ENCODE measurements around the gene MRPL54. TPM values are rescaled to one million over a fixed set of nuclear protein-coding genes. Genes with fewer than 3 reads are reported as not detected.

Gene MRPL54
- total RNA-seq (10 to 100 TPM; 63.9 to 86.2 TPM), total RNA-seq (34.3 to 34.4 reads per million in 2 donors)

- Mint-ChIP-seq H3K4me3 (peak within 1 kb of the TSS; percentile 96), H3K36me3 (ENCODE audit: low read depth) (no peaks in the 10 kb centered on the region), H3K4me1 (peaks cover 32% of the 10 kb centered on the region), H3K27me3 (no peaks in the 10 kb centered on the region), H3K27ac (peak within 1 kb of the TSS; percentile 100)
- peak; percentile 97 to 99 (median 99) for DNase-seq
- no peaks in the 10 kb centered on the region for H3K9me3 ChIP-seq (ENCODE audit: control insufficient read depth, low read length, poor library complexity, severe bottlenecking)
- ATAC-seq = peak; percentile 85
Measured at GRCh38 chr19:3762501-3763459, at the start of gene MRPL54. Gene MRPL54 (plus strand): TSS chr19:3762682. CDS start chr19:3762701, 19 bp downstream.

- ATAC-seq (no peak), DNase-seq (no peak)
- Mint-ChIP-seq H3K36me3 (ENCODE audit: low read depth) (no peaks in the 10 kb centered on the region), H3K4me1 (peaks cover 5% of the 10 kb centered on the region), H3K4me3 (no peak overlapping the region), H3K27me3 (no peaks in the 10 kb centered on the region), H3K27ac (no peak overlapping the region)
- no peaks in the 10 kb centered on the region for H3K9me3 ChIP-seq (ENCODE audit: control insufficient read depth, low read length, poor library complexity, severe bottlenecking)
Measured at GRCh38 chr19:3716147-3716668, 46.3 kb upstream of the MRPL54 start.

- Mint-ChIP-seq H3K27me3 (no peaks in the 10 kb centered on the region), H3K4me3 (no peak overlapping the region), H3K27ac (no peak overlapping the region), H3K36me3 (ENCODE audit: low read depth) (no peaks in the 10 kb centered on the region), H3K4me1 (peaks cover 4% of the 10 kb centered on the region)
- DNase-seq (no peak), ATAC-seq (no peak)
- no peaks in the 10 kb centered on the region for H3K9me3 ChIP-seq (ENCODE audit: control insufficient read depth, low read length, poor library complexity, severe bottlenecking)
Measured at GRCh38 chr19:3719868-3720267, 42.6 kb upstream of the MRPL54 start.

- Mint-ChIP-seq H3K4me3 (no peak overlapping the region), H3K27ac (no peak overlapping the region), H3K36me3 (ENCODE audit: low read depth) (no peaks in the 10 kb centered on the region), H3K4me1 (peaks cover 4% of the 10 kb centered on the region), H3K27me3 (no peaks in the 10 kb centered on the region)
- ATAC-seq = no peak
- no peaks in the 10 kb centered on the region for H3K9me3 ChIP-seq (ENCODE audit: control insufficient read depth, low read length, poor library complexity, severe bottlenecking)
- no peak for DNase-seq
Measured at GRCh38 chr19:3720349-3720917, 42.0 kb upstream of the MRPL54 start.

GRCh38 chr19:3721131-3721886 is 41.2 kb upstream of the MRPL54 start:
- H3K27ac Mint-ChIP-seq = no peak overlapping the region
- H3K4me3 Mint-ChIP-seq = peak overlapping the region; percentile 90

GRCh38 chr19:3721887-3722442 is 40.5 kb upstream of the MRPL54 start:
- Mint-ChIP-seq H3K27ac (no peak overlapping the region), H3K27me3 (no peaks in the 10 kb centered on the region), H3K4me3 (peak overlapping the region; percentile 90), H3K36me3 (ENCODE audit: low read depth) (no peaks in the 10 kb centered on the region), H3K4me1 (peaks cover 4% of the 10 kb centered on the region)
- DNase-seq = no peak
- no peak for ATAC-seq
- H3K9me3 ChIP-seq (ENCODE audit: control insufficient read depth, low read length, poor library complexity, severe bottlenecking) = no peaks in the 10 kb centered on the region

More at GRCh38 chr19:3721131-3721886, 41.2 kb upstream of the MRPL54 start:
- Mint-ChIP-seq H3K4me1 (peaks cover 4% of the 10 kb centered on the region), H3K27me3 (no peaks in the 10 kb centered on the region), H3K36me3 (ENCODE audit: low read depth) (no peaks in the 10 kb centered on the region)
- ATAC-seq (peak; percentile 99), DNase-seq (peak; percentile 80 to 90 (median 84))
- no peaks in the 10 kb centered on the region for H3K9me3 ChIP-seq (ENCODE audit: control insufficient read depth, low read length, poor library complexity, severe bottlenecking)

- no peaks in the 10 kb centered on the region for H3K27me3 Mint-ChIP-seq
- no peaks in the 10 kb centered on the region for H3K36me3 Mint-ChIP-seq (ENCODE audit: low read depth)
- no peak for DNase-seq
- peaks cover 4% of the 10 kb centered on the region for H3K4me1 Mint-ChIP-seq
- no peak for ATAC-seq
- no peaks in the 10 kb centered on the region for H3K9me3 ChIP-seq (ENCODE audit: control insufficient read depth, low read length, poor library complexity, severe bottlenecking)
- H3K4me3 Mint-ChIP-seq = peak overlapping the region; percentile 90
- H3K27ac Mint-ChIP-seq = no peak overlapping the region
Measured at GRCh38 chr19:3722443-3723109, 39.9 kb upstream of the MRPL54 start.

- Mint-ChIP-seq H3K4me3 (no peak overlapping the region), H3K27me3 (no peaks in the 10 kb centered on the region), H3K36me3 (ENCODE audit: low read depth) (no peaks in the 10 kb centered on the region), H3K4me1 (peaks cover 4% of the 10 kb centered on the region), H3K27ac (no peak overlapping the region)
- DNase-seq (no peak), ATAC-seq (no peak)
- H3K9me3 ChIP-seq (ENCODE audit: control insufficient read depth, low read length, poor library complexity, severe bottlenecking) = no peaks in the 10 kb centered on the region
Measured at GRCh38 chr19:3723110-3723488, 39.4 kb upstream of the MRPL54 start.

- Mint-ChIP-seq H3K27ac (no peak overlapping the region), H3K27me3 (no peaks in the 10 kb centered on the region), H3K4me1 (peaks cover 4% of the 10 kb centered on the region), H3K36me3 (ENCODE audit: low read depth) (no peaks in the 10 kb centered on the region), H3K4me3 (no peak overlapping the region)
- H3K9me3 ChIP-seq (ENCODE audit: control insufficient read depth, low read length, poor library complexity, severe bottlenecking) = no peaks in the 10 kb centered on the region
- ATAC-seq (no peak), DNase-seq (no peak)
Measured at GRCh38 chr19:3723883-3724282, 38.6 kb upstream of the MRPL54 start.

- peaks cover 4% of the 10 kb centered on the region for H3K4me1 Mint-ChIP-seq
- DNase-seq = no peak
- no peaks in the 10 kb centered on the region for H3K36me3 Mint-ChIP-seq (ENCODE audit: low read depth)
- H3K4me3 Mint-ChIP-seq = no peak overlapping the region
- H3K27me3 Mint-ChIP-seq = no peaks in the 10 kb centered on the region
- no peak overlapping the region for H3K27ac Mint-ChIP-seq
- no peak for ATAC-seq
- H3K9me3 ChIP-seq (ENCODE audit: control insufficient read depth, low read length, poor library complexity, severe bottlenecking) = no peaks in the 10 kb centered on the region
Measured at GRCh38 chr19:3725121-3725520, 37.4 kb upstream of the MRPL54 start.

- ATAC-seq (no peak), DNase-seq (no peak)
- peaks cover under 1% of the 10 kb centered on the region for H3K36me3 Mint-ChIP-seq (ENCODE audit: low read depth)
- no peaks in the 10 kb centered on the region for H3K9me3 ChIP-seq (ENCODE audit: control insufficient read depth, low read length, poor library complexity, severe bottlenecking)
- H3K27me3 Mint-ChIP-seq = no peaks in the 10 kb centered on the region
- no peak overlapping the region for H3K4me3 Mint-ChIP-seq
- peaks cover 4% of the 10 kb centered on the region for H3K4me1 Mint-ChIP-seq
- no peak overlapping the region for H3K27ac Mint-ChIP-seq
Measured at GRCh38 chr19:3725640-3726310, 36.7 kb upstream of the MRPL54 start.

GRCh38 chr19:3730457-3730958 is 32.0 kb upstream of the MRPL54 start:
- no peak overlapping the region for H3K4me3 Mint-ChIP-seq
- no peak overlapping the region for H3K27ac Mint-ChIP-seq
- no peak for DNase-seq
- H3K9me3 ChIP-seq (ENCODE audit: control insufficient read depth, low read length, poor library complexity, severe bottlenecking) = no peaks in the 10 kb centered on the region
- no peaks in the 10 kb centered on the region for H3K4me1 Mint-ChIP-seq
- no peaks in the 10 kb centered on the region for H3K27me3 Mint-ChIP-seq
- ATAC-seq = no peak
- H3K36me3 Mint-ChIP-seq (ENCODE audit: low read depth) = peaks cover 3% of the 10 kb centered on the region

Measured in T-helper 17 cell (primary cell).